GM19328 (cell line): Measurements from ENCODE around the gene AMTN.

ENCODE experiments used
- ATAC-seq: cut with Tn5 transposase; IDR thresholded peaks from one replicate; pipeline ENCODE4 v1.9.1; 2021; ENCODE audit warnings: mild to moderate bottlenecking, moderate library complexity; ENCODE audit not compliant: unreplicated experiment

Gene AMTN

DNA sequence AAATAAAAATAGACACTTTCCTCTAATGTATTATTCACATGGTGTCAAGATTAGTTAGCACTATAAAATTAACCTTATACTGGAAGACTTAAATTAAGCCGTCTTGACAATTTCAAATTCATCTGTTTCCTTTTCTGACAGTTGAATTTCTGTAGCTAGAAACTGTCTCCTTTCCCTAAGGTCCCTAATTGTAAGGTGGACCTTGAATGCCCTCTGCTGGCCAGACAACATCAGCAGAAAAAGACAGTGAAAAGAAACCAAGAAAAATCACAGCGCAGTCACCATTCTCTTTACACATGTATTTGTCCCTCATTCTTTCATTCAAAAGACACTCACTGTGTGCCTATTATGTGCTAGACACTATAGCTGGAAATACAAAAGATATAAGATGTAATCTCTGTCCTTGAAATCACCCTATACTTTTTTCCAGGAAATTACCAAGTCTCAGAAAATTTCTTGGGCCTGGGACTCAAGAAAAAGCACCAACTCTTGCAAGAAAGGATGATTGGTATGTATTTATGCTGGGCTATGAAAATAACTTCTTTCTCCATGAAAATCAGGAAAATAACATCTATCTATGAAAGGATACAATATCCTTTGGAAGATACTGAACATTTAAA is 41.0 kb downstream of the AMTN start:
- ATAC-seq = peak; percentile 56

DNA sequence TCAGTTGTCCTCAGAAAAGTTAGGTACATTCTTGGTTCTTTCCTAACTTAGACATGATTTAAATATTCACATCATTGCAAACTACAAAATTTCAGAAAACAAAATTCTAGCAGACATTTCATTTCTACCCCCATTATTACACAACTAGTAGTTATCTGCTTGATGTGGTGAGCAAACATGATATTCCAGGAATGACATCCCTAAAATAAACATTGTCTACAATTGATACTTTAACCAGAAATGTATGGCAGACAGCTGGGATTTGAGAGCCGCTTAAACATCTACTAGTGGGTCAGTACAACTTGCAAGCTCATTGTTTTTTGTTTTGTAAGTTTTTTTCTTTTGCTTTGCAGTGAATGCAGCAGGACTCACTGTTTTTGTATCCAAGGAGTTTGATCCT is 41.6 kb downstream of the AMTN start:
- ATAC-seq = no peak

DNA sequence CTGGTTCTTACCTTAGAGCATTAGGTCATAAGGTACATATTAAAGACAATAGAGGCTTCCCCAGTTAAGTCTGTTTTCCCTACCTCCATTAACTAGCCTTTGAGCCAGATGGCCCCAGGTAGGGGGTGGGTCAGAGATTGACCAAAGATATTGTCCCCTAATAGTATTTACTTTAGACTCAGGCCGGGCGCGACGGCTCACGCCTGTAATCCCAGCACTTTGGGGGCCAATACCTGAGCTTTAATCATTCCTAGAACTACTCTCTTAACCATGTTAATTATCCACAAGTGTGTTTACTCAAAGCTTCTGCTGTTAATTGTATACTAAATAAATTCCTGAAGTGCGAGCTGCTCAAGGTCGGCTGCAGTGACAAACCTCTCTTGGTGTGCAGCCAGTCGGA is 45.7 kb downstream of the AMTN start:
- ATAC-seq = no peak

DNA sequence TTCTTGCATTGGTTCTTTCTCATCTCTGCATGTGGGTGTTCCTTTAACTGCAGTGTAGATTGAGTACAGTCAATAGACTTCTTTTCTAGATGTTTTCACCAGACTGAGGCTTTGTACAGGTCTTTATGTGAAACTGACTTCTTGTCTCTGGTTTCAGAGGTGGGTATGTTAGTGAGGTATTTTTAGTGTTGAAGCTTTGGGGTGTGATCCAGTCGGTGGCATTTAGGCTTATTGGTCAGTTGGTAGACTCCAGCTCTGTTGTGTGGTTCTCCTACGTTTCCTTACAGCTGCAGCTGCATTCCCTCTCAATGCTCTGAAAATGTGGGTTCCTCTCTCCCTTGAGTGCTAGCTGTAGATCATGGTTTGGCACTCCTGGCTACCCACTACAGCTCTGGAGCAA is 52.4 kb downstream of the AMTN start:
- ATAC-seq = no peak

DNA sequence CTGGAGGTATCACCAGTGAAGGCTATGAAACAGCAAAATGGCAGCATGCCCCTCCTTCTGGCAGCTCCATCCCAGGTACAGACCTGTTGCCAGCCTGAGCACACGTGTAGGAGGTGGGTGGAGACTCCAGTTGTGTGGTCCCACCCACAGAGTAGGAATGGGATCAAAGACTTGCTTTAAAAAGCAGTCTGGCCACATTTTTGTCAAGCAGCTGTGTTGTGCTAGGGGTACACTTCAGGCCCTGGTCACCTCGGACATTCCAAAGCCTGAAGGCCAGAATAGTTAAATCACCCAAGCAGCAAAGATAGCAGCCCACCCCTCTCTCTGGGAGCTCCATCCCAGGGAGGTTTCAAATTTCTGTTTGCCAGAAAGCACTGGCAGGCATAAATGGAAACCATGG is 53.4 kb downstream of the AMTN start:
- no peak for ATAC-seq

DNA sequence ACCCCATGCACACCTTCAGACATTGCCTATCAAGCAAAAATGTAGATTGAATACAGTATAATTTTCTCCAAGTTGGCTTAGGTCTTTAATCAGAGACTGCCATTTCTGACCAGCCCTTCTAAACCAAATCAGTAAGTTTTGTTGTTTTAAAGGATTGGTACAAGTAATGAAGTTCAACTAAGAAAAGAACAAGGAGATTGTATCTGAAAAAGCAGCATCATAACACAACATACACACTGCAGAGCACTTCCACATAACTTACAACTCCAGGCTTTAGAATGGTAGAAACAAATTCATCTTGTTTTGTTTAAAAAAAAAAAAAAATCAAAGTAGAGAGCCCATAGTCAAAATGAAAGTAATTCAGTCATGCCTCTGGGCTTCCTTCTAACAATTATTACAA is 57.6 kb downstream of the AMTN start:
- ATAC-seq = no peak

DNA sequence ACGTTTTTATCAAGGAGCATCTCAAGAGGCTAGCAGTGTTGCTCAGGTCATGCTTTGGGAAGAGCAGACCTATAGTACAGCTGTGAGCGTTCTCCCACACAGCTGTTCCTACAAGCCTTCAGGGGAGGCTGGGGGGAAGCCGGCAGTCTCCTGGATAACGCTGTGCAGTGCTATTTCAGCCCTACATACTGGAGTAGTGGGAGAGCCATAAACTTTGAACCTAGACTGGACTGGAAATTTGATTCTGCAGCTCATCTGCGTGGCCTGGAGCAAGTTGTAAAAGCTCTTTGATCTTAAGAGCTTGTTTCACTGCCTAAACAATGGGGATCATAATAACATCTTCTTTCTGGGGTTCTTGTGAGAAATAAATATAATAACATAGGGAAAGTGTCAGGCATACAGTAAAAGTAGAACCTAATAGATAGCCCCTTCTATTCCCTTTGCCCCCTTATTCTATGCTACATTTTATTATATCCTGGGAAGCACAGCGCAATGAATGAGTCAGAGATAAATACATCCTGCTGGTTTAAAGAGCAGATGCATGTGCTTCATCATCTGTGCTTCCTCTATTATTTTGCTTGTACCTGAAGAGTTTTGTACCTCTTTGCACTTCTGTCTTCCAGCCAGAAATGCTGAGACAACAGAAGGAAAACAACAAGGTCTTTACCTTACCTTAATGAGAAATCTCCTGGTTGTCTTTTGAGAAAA is 59.0 kb downstream of the AMTN start:
- ATAC-seq = no peak

DNA sequence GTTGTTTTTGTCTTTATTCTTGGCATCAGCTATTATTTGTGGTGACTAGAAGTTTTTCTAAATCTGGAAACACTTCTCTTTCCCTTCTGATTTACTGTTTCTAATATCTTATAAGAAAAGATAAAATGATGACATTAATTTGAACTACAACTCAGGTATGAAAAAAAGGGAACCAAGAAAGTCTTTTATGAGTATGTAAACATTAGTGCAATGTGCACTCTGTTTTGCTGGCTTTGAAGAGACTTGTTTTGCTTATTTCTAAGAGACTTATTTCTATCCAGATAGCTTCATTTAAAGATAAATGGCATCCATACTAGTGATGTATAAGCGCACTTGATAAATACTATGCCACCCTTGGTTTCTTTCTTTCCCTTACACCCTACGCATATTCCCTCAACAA is 63.6 kb downstream of the AMTN start:
- no peak for ATAC-seq
